HepG2 (cell line): ENCODE measurements around the gene SSU72. TPM values are rescaled to one million over a fixed set of nuclear protein-coding genes. Genes with fewer than 3 reads are reported as not detected.

Experiments
- ETV6 ChIP-seq: sonication (generic); formaldehyde crosslinking; conservative IDR thresholded peaks from 2 replicates; pipeline ENCODE4 v1.4.0; 2020; ENCODE audit warnings: missing genetic modification reagents
- ISL2 ChIP-seq: sonication (generic); formaldehyde crosslinking; IDR thresholded peaks from 2 replicates; pipeline ENCODE4 v1.5.0; 2020; ENCODE audit warnings: missing genetic modification reagents
- NCOA1 ChIP-seq: sonication (generic); formaldehyde crosslinking; IDR thresholded peaks from 2 replicates; pipeline ENCODE4 v1.9.0; 2021; ENCODE audit warnings: missing genetic modification reagents
- SIN3A ChIP-seq: IDR thresholded peaks from 2 replicates; pipeline ENCODE4 v1.6.1; 2011; ENCODE audit warnings: low read depth, mild to moderate bottlenecking, control low read depth, low read length, borderline replicate concordance
- ZC3H13 ChIP-seq: sonication (generic); formaldehyde crosslinking; IDR thresholded peaks from 2 replicates; pipeline ENCODE4 v1.8.1; 2023; ENCODE audit warnings: mild to moderate bottlenecking, missing genetic modification reagents, moderate library complexity
- ZFX ChIP-seq: sonication (generic); formaldehyde crosslinking; IDR thresholded peaks from 2 replicates; pipeline ENCODE4 v1.4.0; 2020; ENCODE audit warnings: mild to moderate bottlenecking, low read depth, missing genetic modification reagents, moderate library complexity
- ZNF546 ChIP-seq: sonication (generic); formaldehyde crosslinking; conservative IDR thresholded peaks from 2 replicates; pipeline ENCODE4 v1.8.1; 2023; ENCODE audit warnings: mild to moderate bottlenecking, missing genetic modification reagents
- polyA plus RNA-seq, 8 experiments: library from polyadenylated mRNA; depleted of rRNA in 3 of 8; stranded (reverse) in 7 of 8; unstranded in 1 of 8; fragments of >200 nt; fragmentation: Illumina TruSeq in 4 of 8; extraction: Trizol in 4 of 8; gene quantifications; 2 replicates each; pipeline versions ENCODE4 v1.2.1 to v1.2.3, GENCODE V29; 2011 to 2016; ENCODE audit warnings: low read depth in 4 of 8, missing spikeins in 1 of 8, mixed read lengths in 1 of 8; ENCODE audit not compliant: insufficient read depth in 1 of 8
- total RNA-seq, 5 experiments: library from RNA; depleted of rRNA; stranded (reverse); fragments of >200 nt; fragmentation: Illumina TruSeq; extraction: Trizol; gene quantifications; 2 replicates each; pipeline ENCODE4 v1.2.3, GENCODE V29; 2016; ENCODE audit warnings: low read depth in 1 of 5
- TF ChIP-seq, protein P1 (sequence below): sonication (generic); formaldehyde crosslinking; IDR thresholded peaks from 2 replicates; pipeline ENCODE4 v1.4.0; 2020; ENCODE audit warnings: mild to moderate bottlenecking, low read depth, missing genetic modification reagents
- TF ChIP-seq, protein P2 (sequence below): sonication (generic); formaldehyde crosslinking; IDR thresholded peaks from 2 replicates; pipeline ENCODE4 v1.4.0; 2020; ENCODE audit warnings: missing genetic modification reagents
- TF ChIP-seq, protein P3 (sequence below): sonication (generic); formaldehyde crosslinking; IDR thresholded peaks from 2 replicates; pipeline ENCODE4 v1.5.0; 2020; ENCODE audit warnings: mild to moderate bottlenecking, missing genetic modification reagents, borderline replicate concordance

The SSU72 gene
- total and polyA plus RNA-seq, 2 of the 13 experiments (the other 11 are each of a cell fraction or from before 2014, with no cell fraction given) = 42.8 to 67.1 TPM

DNA sequence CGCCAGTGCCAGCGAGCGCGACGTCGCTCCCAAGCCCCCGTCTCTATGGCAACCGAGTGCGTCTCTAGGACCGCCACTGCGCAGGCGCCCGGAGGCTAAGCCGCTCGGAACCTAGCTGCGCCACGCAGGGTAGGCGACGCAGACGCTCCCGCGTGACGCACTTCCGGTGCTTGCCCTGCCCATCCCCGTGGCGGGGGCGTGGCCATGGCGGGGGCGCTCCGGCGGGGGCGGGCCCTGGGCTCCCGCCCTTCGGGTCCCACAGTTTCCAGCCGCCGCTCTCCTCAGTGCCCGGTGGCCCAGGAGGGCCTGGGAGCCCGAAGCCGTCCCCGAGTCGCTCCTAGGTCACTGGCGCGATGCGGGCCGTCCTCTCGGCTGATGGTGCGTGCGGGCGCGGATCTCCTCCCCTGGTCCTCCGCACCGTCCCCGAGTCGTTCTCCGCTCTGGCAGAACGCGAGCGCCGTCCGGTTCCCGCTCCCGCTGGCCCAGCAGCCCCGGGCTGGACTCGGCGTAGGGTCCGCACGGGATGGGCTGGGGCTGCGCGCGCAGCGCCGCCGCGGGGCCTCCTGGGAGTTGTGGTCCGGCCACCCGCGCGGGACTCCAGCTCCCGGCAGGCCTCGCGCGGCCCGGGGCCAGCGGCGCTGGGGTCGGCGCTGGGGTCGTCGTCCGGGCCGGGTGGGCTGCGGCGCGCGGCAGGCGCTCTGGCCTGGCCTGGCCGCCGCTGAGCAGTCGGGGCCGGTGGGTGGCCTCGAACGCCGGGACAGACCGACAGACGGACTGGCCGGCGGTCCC is 40.8 kb upstream of the SSU72 start, which contains the start of gene MIB2 (continued):
- TF ChIP-seq SIN3A (peak; percentile 90; the same call in 1 of the 2 replicates), NCOA1 (CRISPR knock-in tag) (peak; percentile 51; the same call in 1 of the 2 replicates), ZC3H13 (peak; percentile 97), ETV6 (CRISPR knock-in tag) (0 out of 2 replicates have a peak, but pooled peaks have one; percentile 21), ISL2 (peak; percentile 64), ZNF546 (CRISPR knock-in tag) (peak; percentile 89), ZFX (CRISPR knock-in tag) (peak; percentile 93)
- TF ChIP-seq, protein P1, sequence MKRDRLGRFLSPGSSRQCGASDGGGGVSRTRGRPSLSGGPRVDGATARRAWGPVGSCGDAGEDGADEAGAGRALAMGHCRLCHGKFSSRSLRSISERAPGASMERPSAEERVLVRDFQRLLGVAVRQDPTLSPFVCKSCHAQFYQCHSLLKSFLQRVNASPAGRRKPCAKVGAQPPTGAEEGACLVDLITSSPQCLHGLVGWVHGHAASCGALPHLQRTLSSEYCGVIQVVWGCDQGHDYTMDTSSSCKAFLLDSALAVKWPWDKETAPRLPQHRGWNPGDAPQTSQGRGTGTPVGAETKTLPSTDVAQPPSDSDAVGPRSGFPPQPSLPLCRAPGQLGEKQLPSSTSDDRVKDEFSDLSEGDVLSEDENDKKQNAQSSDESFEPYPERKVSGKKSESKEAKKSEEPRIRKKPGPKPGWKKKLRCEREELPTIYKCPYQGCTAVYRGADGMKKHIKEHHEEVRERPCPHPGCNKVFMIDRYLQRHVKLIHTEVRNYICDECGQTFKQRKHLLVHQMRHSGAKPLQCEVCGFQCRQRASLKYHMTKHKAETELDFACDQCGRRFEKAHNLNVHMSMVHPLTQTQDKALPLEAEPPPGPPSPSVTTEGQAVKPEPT (CRISPR knock-in tag) = peak; percentile 74; the same call in 1 of the 2 replicates
- TF ChIP-seq, protein P2, sequence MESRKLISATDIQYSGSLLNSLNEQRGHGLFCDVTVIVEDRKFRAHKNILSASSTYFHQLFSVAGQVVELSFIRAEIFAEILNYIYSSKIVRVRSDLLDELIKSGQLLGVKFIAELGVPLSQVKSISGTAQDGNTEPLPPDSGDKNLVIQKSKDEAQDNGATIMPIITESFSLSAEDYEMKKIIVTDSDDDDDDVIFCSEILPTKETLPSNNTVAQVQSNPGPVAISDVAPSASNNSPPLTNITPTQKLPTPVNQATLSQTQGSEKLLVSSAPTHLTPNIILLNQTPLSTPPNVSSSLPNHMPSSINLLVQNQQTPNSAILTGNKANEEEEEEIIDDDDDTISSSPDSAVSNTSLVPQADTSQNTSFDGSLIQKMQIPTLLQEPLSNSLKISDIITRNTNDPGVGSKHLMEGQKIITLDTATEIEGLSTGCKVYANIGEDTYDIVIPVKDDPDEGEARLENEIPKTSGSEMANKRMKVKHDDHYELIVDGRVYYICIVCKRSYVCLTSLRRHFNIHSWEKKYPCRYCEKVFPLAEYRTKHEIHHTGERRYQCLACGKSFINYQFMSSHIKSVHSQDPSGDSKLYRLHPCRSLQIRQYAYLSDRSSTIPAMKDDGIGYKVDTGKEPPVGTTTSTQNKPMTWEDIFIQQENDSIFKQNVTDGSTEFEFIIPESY = 0 out of 2 replicates have a peak, but pooled peaks have one; percentile 15
- TF ChIP-seq, protein P3, sequence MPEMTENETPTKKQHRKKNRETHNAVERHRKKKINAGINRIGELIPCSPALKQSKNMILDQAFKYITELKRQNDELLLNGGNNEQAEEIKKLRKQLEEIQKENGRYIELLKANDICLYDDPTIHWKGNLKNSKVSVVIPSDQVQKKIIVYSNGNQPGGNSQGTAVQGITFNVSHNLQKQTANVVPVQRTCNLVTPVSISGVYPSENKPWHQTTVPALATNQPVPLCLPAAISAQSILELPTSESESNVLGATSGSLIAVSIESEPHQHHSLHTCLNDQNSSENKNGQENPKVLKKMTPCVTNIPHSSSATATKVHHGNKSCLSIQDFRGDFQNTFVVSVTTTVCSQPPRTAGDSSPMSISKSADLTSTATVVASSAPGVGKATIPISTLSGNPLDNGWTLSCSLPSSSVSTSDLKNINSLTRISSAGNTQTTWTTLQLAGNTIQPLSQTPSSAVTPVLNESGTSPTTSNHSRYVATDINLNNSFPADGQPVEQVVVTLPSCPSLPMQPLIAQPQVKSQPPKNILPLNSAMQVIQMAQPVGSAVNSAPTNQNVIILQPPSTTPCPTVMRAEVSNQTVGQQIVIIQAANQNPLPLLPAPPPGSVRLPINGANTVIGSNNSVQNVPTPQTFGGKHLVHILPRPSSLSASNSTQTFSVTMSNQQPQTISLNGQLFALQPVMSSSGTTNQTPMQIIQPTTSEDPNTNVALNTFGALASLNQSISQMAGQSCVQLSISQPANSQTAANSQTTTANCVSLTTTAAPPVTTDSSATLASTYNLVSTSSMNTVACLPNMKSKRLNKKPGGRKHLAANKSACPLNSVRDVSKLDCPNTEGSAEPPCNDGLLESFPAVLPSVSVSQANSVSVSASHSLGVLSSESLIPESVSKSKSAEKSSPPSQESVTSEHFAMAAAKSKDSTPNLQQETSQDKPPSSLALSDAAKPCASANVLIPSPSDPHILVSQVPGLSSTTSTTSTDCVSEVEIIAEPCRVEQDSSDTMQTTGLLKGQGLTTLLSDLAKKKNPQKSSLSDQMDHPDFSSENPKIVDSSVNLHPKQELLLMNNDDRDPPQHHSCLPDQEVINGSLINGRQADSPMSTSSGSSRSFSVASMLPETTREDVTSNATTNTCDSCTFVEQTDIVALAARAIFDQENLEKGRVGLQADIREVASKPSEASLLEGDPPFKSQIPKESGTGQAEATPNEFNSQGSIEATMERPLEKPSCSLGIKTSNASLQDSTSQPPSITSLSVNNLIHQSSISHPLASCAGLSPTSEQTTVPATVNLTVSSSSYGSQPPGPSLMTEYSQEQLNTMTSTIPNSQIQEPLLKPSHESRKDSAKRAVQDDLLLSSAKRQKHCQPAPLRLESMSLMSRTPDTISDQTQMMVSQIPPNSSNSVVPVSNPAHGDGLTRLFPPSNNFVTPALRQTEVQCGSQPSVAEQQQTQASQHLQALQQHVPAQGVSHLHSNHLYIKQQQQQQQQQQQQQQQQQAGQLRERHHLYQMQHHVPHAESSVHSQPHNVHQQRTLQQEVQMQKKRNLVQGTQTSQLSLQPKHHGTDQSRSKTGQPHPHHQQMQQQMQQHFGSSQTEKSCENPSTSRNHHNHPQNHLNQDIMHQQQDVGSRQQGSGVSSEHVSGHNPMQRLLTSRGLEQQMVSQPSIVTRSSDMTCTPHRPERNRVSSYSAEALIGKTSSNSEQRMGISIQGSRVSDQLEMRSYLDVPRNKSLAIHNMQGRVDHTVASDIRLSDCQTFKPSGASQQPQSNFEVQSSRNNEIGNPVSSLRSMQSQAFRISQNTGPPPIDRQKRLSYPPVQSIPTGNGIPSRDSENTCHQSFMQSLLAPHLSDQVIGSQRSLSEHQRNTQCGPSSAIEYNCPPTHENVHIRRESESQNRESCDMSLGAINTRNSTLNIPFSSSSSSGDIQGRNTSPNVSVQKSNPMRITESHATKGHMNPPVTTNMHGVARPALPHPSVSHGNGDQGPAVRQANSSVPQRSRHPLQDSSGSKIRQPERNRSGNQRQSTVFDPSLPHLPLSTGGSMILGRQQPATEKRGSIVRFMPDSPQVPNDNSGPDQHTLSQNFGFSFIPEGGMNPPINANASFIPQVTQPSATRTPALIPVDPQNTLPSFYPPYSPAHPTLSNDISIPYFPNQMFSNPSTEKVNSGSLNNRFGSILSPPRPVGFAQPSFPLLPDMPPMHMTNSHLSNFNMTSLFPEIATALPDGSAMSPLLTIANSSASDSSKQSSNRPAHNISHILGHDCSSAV = no peak
